Loucy (cell line): ENCODE data around the gene TMEFF1.
"Not testable (repeated sequence)": the region's sequence is repeated elsewhere in the genome, so short reads cannot be mapped to it uniquely, and the experiment has no call there.

ENCODE experiments used
- H2AFZ ChIP-seq: fragments of 200-600 bp; sonication (generic); 2 replicates; pipeline ENCODE4 v1.6.0; 2016; ENCODE audit warnings: antibody characterized with exemption, mild to moderate bottlenecking, low read length, moderate library complexity
- H3F3A ChIP-seq: fragments of 200-600 bp; 2 replicates; pipeline ENCODE4 v1.6.0; 2016; ENCODE audit warnings: antibody characterized with exemption, low read depth, mild to moderate bottlenecking
- H3K27me3 ChIP-seq: fragments of 200-600 bp; sonication (generic); 2 replicates; pipeline ENCODE4 v1.6.1; 2014; ENCODE audit warnings: low read length, mild to moderate bottlenecking; ENCODE audit not compliant: insufficient read depth, poor library complexity, severe bottlenecking
- H3K36me3 ChIP-seq: fragments of 200-600 bp; sonication (generic); 2 replicates; pipeline ENCODE4 v1.6.1; 2016; ENCODE audit warnings: low read length; ENCODE audit not compliant: insufficient read depth
- H3K4me1 ChIP-seq: fragments of 200-600 bp; sonication (generic); 2 replicates; pipeline ENCODE4 v1.5.1; 2014; ENCODE audit warnings: low read length, mild to moderate bottlenecking; ENCODE audit not compliant: insufficient read depth, poor library complexity, severe bottlenecking
- H3K4me2 ChIP-seq: fragments of 200-600 bp; sonication (generic); 2 replicates; pipeline ENCODE4 v1.6.0; 2014; ENCODE audit warnings: antibody characterized with exemption, low read length, low read depth, mild to moderate bottlenecking; ENCODE audit not compliant: poor library complexity, severe bottlenecking
- H3K4me3 ChIP-seq: fragments of 200-600 bp; sonication (generic); 2 replicates; pipeline ENCODE4 v1.5.1; 2014; ENCODE audit warnings: low read length, mild to moderate bottlenecking, mixed read lengths; ENCODE audit not compliant: poor library complexity, severe bottlenecking
- H3K79me2 ChIP-seq: fragments of 200-600 bp; sonication (generic); 2 replicates; pipeline ENCODE4 v1.6.1; 2014; ENCODE audit warnings: low read length; ENCODE audit not compliant: insufficient read depth
- H3K9ac ChIP-seq: fragments of 200-600 bp; sonication (generic); 2 replicates; pipeline ENCODE4 v1.6.0; 2014; ENCODE audit warnings: mild to moderate bottlenecking, low read depth, low read length, moderate library complexity; ENCODE audit not compliant: poor library complexity, severe bottlenecking
- H3K9me2 ChIP-seq: fragments of 200-600 bp; sonication (generic); replicated peaks from 2 replicates; pipeline ENCODE4 v1.6.1; 2016; ENCODE audit warnings: low read depth, low read length, mixed read lengths
- H3K9me3 ChIP-seq: fragments of 200-600 bp; sonication (generic); 2 replicates; pipeline ENCODE4 v1.6.1; 2014; ENCODE audit warnings: mild to moderate bottlenecking, antibody characterized with exemption, low read length, low read depth; ENCODE audit not compliant: insufficient read depth
- H4K20me1 ChIP-seq: fragments of 200-600 bp; sonication (generic); 2 replicates; pipeline ENCODE4 v1.6.0; 2014; ENCODE audit warnings: antibody characterized with exemption, low read length, mild to moderate bottlenecking; ENCODE audit not compliant: insufficient read depth, poor library complexity, severe bottlenecking
- CTCF ChIP-seq: fragments of 200-600 bp; sonication (generic); conservative IDR thresholded peaks from 2 replicates; pipeline ENCODE4 v1.5.1; 2014; ENCODE audit warnings: mild to moderate bottlenecking, antibody characterized with exemption, low read length
- EZH2phosphoT487 ChIP-seq: fragments of 200-600 bp; IDR thresholded peaks from 2 replicates; pipeline ENCODE4 v1.6.1; 2018; ENCODE audit warnings: antibody characterized with exemption, mild to moderate bottlenecking, moderate library complexity, borderline replicate concordance

TMEFF1 gene

GRCh38 chr9:100499866-100500265 lies 26.9 kb downstream of the TMEFF1 start:
- no peaks in the 10 kb centered on the region for H3K27me3 ChIP-seq
- no peaks in the 10 kb centered on the region for H3K9me2 ChIP-seq
- TF ChIP-seq EZH2phosphoT487 (no peak), CTCF (no peak)
- no peak overlapping the region for H3K9ac ChIP-seq
- H3K9me3 ChIP-seq: no peaks in the 10 kb centered on the region
- no peaks in the 10 kb centered on the region for H3K4me1 ChIP-seq
- no peaks in the 10 kb centered on the region for H3K79me2 ChIP-seq
- no peaks in the 10 kb centered on the region for H4K20me1 ChIP-seq
- H2AFZ ChIP-seq: no peak overlapping the region
- H3K36me3 ChIP-seq: 0 out of 2 replicates have a peak, but pooled peaks cover 4% of the 10 kb centered on the region
- no peak overlapping the region for H3K4me2 ChIP-seq
- no peak overlapping the region for H3K4me3 ChIP-seq
- no peaks in the 10 kb centered on the region for H3F3A ChIP-seq

GRCh38 chr9:100505564-100506159 lies 32.7 kb downstream of the TMEFF1 start:
- H3K4me3 ChIP-seq: no peak overlapping the region
- H3K36me3 ChIP-seq: peaks cover 14% of the 10 kb centered on the region
- H3F3A ChIP-seq: no peaks in the 10 kb centered on the region
- H3K9ac ChIP-seq: no peak overlapping the region
- H4K20me1 ChIP-seq: no peaks in the 10 kb centered on the region
- no peaks in the 10 kb centered on the region for H3K27me3 ChIP-seq
- no peak for TF ChIP-seq EZH2phosphoT487
- TF ChIP-seq CTCF: peak; percentile 98
- H3K4me2 ChIP-seq: no peak overlapping the region
- H2AFZ ChIP-seq: no peak overlapping the region
- H3K79me2 ChIP-seq: no peaks in the 10 kb centered on the region
- H3K9me3 ChIP-seq: peaks cover 3% of the 10 kb centered on the region; the same call in 1 of the 2 replicates
- H3K4me1 ChIP-seq: no peaks in the 10 kb centered on the region
- H3K9me2 ChIP-seq: no peaks in the 10 kb centered on the region

GRCh38 chr9:100507350-100507749 lies 34.4 kb downstream of the TMEFF1 start:
- not testable (repeated sequence) for H3K4me1 ChIP-seq, H3K79me2 ChIP-seq, H3K9ac ChIP-seq, H3K9me2 ChIP-seq, H4K20me1 ChIP-seq, H3K4me3 ChIP-seq, H2AFZ ChIP-seq, H3K4me2 ChIP-seq, H3F3A ChIP-seq, H3K9me3 ChIP-seq, H3K27me3 ChIP-seq
- H3K36me3 ChIP-seq: peaks cover 13% of the 10 kb centered on the region

- H3K9me3 ChIP-seq: peaks cover 3% of the 10 kb centered on the region; the same call in 1 of the 2 replicates
- no peaks in the 10 kb centered on the region for H3K79me2 ChIP-seq
- no peak overlapping the region for H2AFZ ChIP-seq
- no peaks in the 10 kb centered on the region for H3K9me2 ChIP-seq
- peaks cover 13% of the 10 kb centered on the region for H3K36me3 ChIP-seq
- no peaks in the 10 kb centered on the region for H4K20me1 ChIP-seq
- H3K27me3 ChIP-seq: no peaks in the 10 kb centered on the region
- H3K4me1 ChIP-seq: no peaks in the 10 kb centered on the region
- H3K4me2 ChIP-seq: no peak overlapping the region
- H3F3A ChIP-seq: no peaks in the 10 kb centered on the region
- TF ChIP-seq CTCF (no peak), EZH2phosphoT487 (no peak)
- no peak overlapping the region for H3K9ac ChIP-seq
- no peak overlapping the region for H3K4me3 ChIP-seq
Observed at GRCh38 chr9:100511205-100511604, 38.3 kb downstream of the TMEFF1 start.
